GM18867 (cell line): ENCODE data around the gene TSHZ1.

Experiments used
- ATAC-seq: cut with Tn5 transposase; IDR thresholded peaks from one replicate; pipeline ENCODE4 v1.9.1; 2021; ENCODE audit warnings: mild to moderate bottlenecking, moderate library complexity; ENCODE audit not compliant: unreplicated experiment

The TSHZ1 gene

GRCh38 chr18:75268364-75268646 lies 57.7 kb downstream of the TSHZ1 start:
- no peak for ATAC-seq

DNA sequence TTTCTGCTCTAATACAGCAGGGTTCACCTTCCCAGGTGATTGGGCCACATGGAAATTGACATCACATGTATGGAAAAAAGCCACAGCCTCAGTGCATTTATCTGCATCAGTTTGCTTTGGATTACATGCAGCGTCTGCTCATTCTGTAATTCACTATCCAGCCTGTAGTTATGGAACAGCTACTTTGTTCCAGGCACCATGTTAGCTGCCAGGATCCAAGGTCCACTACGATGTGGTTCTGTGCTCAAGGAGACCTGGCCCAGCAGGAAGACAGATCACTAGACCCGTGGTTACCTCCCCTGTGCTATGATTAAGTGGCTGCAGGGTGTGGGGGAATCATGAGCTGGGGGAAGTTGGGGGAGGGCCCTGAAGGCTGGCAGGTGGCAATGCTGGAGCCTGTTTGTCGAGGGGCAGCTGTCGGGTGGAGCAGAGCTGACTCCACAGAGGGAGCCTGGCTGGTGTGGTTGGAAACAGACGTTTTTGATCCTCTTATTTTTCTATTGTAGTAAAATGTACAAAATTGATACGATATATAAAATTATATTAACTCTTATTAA lies 58.6 kb downstream of the TSHZ1 start:
- ATAC-seq: no peak

DNA sequence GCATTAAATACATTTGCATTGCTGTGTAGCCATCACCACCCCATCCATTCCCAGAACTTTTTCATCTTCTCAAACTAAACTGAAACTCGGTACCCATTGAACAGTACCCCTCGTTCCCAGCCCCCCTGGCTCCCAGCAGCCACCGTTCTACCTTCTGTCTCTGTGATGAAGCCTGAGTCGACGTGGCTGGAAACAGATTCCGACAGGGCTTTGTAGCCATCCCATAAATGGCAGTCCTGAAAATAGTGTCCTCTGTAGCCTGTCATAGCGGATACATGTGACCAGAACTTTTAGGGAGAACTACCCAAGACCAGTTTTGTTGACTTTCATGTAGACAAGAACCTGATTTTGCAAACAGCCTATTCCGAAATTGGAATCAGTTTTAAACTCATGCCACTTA lies 59.1 kb downstream of the TSHZ1 start:
- no peak for ATAC-seq

- no peak for ATAC-seq
Measured at GRCh38 chr18:75271952-75272351, 61.4 kb downstream of the TSHZ1 start.

DNA sequence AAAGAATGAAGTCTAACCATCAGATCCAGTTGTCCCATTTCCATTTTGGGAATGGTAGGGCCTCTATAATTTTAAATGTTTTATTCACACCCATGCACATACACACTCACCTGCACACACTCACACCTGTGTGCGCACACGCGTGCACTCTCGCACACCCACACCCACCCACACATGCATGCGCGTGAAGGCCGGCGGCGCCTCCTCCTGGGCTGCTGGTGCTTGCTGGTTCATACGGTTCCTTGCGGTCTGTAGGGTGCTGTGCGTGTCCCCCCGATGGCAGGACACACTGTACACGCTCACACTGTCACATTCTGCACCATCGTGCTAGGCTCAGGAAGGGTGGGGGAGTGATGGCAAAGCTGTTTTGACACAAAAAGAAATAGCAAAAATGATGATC lies 63.2 kb downstream of the TSHZ1 start:
- ATAC-seq: no peak

DNA sequence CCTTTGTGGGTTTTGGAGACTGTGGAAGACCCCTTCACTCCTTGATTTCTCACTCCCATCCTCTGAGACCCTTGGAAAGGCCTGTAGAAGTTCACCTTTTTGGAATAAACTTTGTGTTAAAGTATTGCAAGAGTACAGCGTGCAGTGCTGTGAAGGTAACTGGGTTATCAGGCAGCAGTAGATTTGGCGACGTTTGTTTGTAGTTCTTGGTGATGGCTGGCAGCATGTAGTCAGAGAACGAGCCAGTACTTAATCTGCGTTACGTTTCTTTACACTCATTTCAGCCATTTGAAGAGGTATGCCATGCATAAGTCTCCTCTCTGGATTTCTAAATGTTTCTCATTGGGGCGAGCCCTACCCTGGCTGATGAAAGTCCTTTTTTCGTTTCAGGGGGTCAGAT lies 64.6 kb downstream of the TSHZ1 start:
- no peak for ATAC-seq

GRCh38 chr18:75276818-75277609 lies 66.4 kb downstream of the TSHZ1 start:
- ATAC-seq: no peak

DNA sequence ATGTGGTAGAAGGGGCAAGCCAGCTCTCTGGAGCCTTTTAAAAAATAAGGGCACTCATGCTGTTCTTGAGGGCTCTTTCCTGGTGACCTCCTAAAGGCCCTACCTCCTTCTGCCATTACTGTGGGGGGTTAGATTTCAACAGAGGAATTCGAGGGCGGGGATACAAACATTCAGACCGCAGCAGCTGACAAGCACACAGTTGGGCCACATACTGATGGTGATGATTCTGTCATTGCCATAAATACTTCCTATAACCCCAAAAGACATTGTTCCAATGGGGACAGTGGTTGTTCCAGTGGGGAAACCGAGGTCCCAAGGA lies 67.0 kb downstream of the TSHZ1 start:
- ATAC-seq: no peak

- no peak for ATAC-seq
Measured at GRCh38 chr18:75279381-75279780, 68.8 kb downstream of the TSHZ1 start.

GRCh38 chr18:75280427-75281280 lies 70.1 kb downstream of the TSHZ1 start:
- no peak for ATAC-seq

DNA sequence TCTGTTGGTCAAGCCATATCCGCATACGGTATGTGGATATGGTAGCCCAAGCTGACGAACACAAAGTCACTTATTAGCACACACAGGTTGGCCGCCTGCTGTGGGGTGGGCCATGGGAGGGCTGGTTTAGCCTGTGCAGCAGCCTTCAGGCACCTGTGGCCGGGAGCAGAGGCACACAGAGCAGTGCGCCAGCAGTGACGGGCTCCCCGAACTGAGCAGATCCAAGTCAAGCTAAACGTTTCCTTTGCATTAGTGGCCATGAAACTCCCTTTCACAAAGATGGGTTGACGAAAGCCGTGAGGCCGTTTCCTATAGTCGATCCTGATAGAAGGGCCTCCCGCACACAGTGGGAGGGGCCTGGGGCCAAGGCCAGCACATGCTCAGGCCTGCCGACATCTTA lies 72.1 kb downstream of the TSHZ1 start:
- no peak for ATAC-seq

- ATAC-seq: no peak
Measured at GRCh38 chr18:75283731-75284130, 73.1 kb downstream of the TSHZ1 start.

GRCh38 chr18:75284566-75284965 lies 74.0 kb downstream of the TSHZ1 start:
- no peak for ATAC-seq

DNA sequence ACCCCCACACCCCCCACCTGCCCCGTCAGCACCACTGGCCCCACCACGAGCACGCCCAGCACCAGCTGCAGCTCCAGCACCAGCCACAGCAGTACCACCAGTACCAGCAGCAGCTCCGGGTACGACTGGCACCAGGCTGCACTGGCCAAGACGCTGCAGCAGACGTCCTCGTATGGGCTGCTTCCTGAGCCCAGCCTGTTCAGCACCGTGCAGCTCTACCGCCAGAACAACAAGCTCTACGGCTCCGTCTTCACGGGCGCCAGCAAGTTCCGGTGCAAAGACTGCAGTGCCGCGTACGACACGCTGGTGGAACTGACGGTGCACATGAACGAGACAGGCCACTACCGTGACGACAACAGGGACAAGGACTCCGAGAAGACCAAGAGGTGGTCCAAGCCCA lies 75.3 kb downstream of the TSHZ1 start:
- ATAC-seq: no peak

DNA sequence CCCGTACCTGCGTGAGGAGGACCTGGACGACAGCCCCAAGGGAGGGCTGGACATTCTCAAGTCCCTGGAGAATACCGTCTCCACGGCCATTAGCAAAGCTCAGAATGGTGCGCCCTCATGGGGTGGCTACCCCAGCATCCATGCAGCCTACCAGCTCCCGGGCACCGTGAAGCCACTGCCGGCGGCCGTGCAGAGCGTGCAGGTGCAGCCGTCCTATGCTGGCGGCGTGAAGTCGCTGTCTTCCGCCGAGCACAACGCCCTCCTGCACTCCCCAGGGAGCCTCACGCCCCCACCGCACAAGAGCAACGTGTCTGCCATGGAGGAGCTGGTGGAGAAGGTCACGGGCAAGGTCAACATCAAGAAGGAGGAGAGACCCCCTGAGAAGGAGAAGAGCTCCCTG lies 76.4 kb downstream of the TSHZ1 start:
- ATAC-seq: no peak

GRCh38 chr18:75287700-75288099 lies 77.1 kb downstream of the TSHZ1 start:
- no peak for ATAC-seq

DNA sequence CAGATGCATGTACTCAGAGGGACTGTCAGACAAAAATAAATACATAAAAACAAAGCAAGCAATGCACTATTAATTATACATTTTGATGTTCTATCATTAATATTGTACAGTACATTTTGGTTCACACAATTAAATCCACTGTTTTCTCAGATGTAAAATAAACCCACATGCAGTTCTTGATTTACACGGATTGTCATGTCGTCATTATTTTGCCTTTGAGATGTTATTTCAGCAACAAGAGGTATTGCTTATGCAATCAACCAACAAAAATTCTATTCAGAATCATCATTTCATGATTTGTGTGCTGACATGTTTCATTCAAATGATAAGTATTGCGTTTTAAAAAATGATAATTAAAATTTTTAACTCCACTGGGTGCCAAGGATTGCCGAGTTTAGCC lies 79.2 kb downstream of the TSHZ1 start:
- ATAC-seq: no peak

GRCh38 chr18:75290737-75291358 lies 80.3 kb downstream of the TSHZ1 start:
- ATAC-seq: no peak

DNA sequence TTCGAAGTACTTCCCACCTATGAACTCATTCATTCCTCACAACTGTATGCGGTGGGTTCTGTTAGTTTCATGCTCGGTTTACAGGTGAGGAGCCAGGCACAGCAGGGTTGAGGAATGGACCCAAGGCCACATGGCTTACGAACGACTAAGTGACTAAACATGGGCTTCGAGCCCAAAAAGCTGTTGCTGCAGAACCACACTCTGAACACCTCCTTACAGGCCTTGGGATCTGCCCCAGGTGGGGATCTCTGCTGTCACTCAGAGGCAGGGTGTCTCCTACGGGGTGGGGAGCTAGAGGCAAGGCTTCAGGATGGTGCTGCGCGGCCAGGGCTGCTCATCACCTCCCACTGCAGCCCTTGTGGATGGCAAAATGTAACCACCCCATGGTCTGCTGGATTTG lies 80.9 kb downstream of the TSHZ1 start:
- no peak for ATAC-seq

DNA sequence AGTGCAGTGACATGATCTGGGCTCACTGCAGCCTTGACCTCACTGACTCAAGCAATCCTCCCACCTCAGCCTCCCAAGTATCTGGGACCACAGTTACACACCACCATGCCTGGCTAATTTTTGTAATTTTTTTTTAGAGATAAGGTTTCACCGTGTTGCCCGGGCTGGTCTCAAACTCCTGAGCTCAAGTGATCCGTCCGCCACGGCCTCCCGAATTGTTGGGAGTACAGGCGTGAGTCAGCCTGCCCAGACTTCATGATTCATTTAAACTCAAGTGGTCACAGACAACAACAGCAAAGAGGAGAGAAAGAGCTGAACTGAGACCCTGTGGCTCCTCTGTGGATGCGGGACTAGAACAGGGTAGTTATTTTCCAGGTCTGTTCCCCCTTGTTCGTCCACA lies 83.0 kb downstream of the TSHZ1 start:
- no peak for ATAC-seq

DNA sequence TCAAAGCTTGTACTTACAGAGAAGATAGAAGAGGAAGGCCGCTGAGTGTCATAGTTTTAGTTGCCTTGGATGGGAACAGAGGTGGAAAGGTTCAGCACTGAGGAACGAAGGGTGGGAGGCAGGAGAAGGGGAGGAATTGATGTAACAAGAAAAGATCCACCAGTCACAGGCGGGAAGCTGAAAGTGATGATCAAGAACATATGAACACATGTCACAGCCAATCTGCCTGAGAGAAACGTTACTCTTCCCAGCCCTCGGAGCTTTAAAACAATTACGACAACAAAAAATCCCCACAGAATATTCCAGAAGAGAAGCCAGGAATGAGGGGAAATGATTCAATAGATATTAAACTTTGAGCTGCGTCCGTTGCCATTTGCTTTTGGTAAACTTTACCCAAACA lies 87.1 kb downstream of the TSHZ1 start:
- no peak for ATAC-seq
